B cell (primary cell): ENCODE data around the gene B4GALT5. TPM values are rescaled to one million over a fixed set of nuclear protein-coding genes. Genes with fewer than 3 reads are reported as not detected.

ENCODE experiments used
- ATAC-seq: fragments of 200-7000 bp; cut with Tn5 transposase; one replicate; pipeline ENCODE4 v1.10.0; 2021; ENCODE audit warnings: low read depth, mild to moderate bottlenecking, moderate number of reproducible peaks, moderate library complexity
- CTCF ChIA-PET: fragments of 350-600 bp; sonication (Branson Sonifier 250); formaldehyde crosslinking; loops from one replicate; lab custom pipeline; 2021; ENCODE audit warnings: antibody characterized with exemption, inconsistent platforms; lab: Charles Lee
- POLR2A ChIA-PET: fragments of 350-600 bp; sonication (Branson Sonifier 250); formaldehyde crosslinking; loops from one replicate; lab custom pipeline; 2021; ENCODE audit warnings: antibody characterized with exemption; lab: Charles Lee
- DNase-seq: peaks from one replicate; pipeline ENCODE4 v3.0.0; 2013
- H2AFZ ChIP-seq: 2 replicates; pipeline ENCODE4 v1.6.1; 2012; ENCODE audit warnings: mild to moderate bottlenecking, low read depth, low read length; ENCODE audit not compliant: insufficient read depth, poor library complexity, severe bottlenecking
- H3K27ac ChIP-seq, 2 donors: 1 replicate in 1 of 2; 2 replicates in 1 of 2; pipeline ENCODE4 v1.5.1; 2012 to 2013; ENCODE audit warnings: low read length in 2 of 2, mild to moderate bottlenecking in 2 of 2, moderate library complexity in 1 of 2
- H3K27me3 ChIP-seq, 4 experiments: fragments of 200-600 bp in 1 of 4; sonication (generic) in 1 of 4; replicated peaks in 1 of 4; 1 replicate in 2 of 4; 2 replicates in 2 of 4; pipeline versions ENCODE4 v1.6.1 to v1.7.0; 2013 to 2016; ENCODE audit warnings: low read length in 3 of 4, mild to moderate bottlenecking in 2 of 4, mixed read lengths in 1 of 4, moderate library complexity in 1 of 4; ENCODE audit not compliant: insufficient read depth in 4 of 4, control insufficient read depth in 3 of 4; ENCODE audit errors: control extremely low read depth in 1 of 4
- H3K36me3 ChIP-seq, 2 experiments: replicated peaks in 1 of 2; 1 replicate in 1 of 2; 2 replicates in 1 of 2; pipeline versions ENCODE4 v1.6.1 to v1.7.1; 2013; ENCODE audit warnings: low read length in 1 of 2; ENCODE audit not compliant: insufficient read depth in 2 of 2, control insufficient read depth in 1 of 2; ENCODE audit errors: control extremely low read depth in 1 of 2, extremely low read depth in 1 of 2
- H3K4me1 ChIP-seq, 2 donors: fragments of 200-600 bp in 1 of 2; sonication (generic) in 1 of 2; 1 replicate in 1 of 2; 2 replicates in 1 of 2; pipeline versions ENCODE4 v1.5.1 to v1.6.1; 2013 to 2017; ENCODE audit warnings: low read length in 2 of 2; ENCODE audit not compliant: control insufficient read depth in 2 of 2, insufficient read depth in 2 of 2
- H3K4me2 ChIP-seq: replicated peaks from 2 replicates; pipeline ENCODE3; 2012; ENCODE audit warnings: mild to moderate bottlenecking, low read depth, low read length; ENCODE audit not compliant: poor library complexity, severe bottlenecking
- H3K4me3 ChIP-seq, 5 experiments: fragments of 200-600 bp in 1 of 5; sonication (generic) in 1 of 5; 1 replicate in 3 of 5; 2 replicates in 2 of 5; pipeline versions ENCODE4 v1.5.1 to v1.7.0; 2011 to 2016; ENCODE audit warnings: low read length in 4 of 5, mild to moderate bottlenecking in 4 of 5, low read depth in 2 of 5, control low read depth in 1 of 5, moderate library complexity in 1 of 5; ENCODE audit not compliant: insufficient read depth in 1 of 5; ENCODE audit errors: control extremely low read depth in 1 of 5, extremely low read depth in 1 of 5
- H3K79me2 ChIP-seq: fragments of 200-600 bp; sonication (generic); one replicate; pipeline ENCODE4 v1.6.0; 2016; ENCODE audit warnings: low read length; ENCODE audit not compliant: control insufficient read depth, insufficient read depth
- H3K9ac ChIP-seq: fragments of 200-600 bp; sonication (generic); 2 replicates; pipeline ENCODE4 v1.6.1; 2017; ENCODE audit warnings: mild to moderate bottlenecking, low read length, moderate library complexity
- H3K9me3 ChIP-seq, 3 donors: one replicate each; pipeline versions ENCODE4 v1.6.1 to v1.7.1; 2013; ENCODE audit warnings: low read length in 2 of 3; ENCODE audit not compliant: control insufficient read depth in 2 of 3, insufficient read depth in 1 of 3; ENCODE audit errors: control extremely low read depth in 1 of 3
- H4K20me1 ChIP-seq: 2 replicates; pipeline ENCODE4 v1.6.0; 2012; ENCODE audit warnings: mild to moderate bottlenecking, low read length; ENCODE audit not compliant: insufficient read depth, control insufficient read depth, poor library complexity, severe bottlenecking
- H3K27ac Mint-ChIP-seq: one replicate; pipeline ENCODE4 v1.8.0; 2021; ENCODE audit warnings: mixed read lengths
- H3K27me3 Mint-ChIP-seq: one replicate; pipeline ENCODE4 v1.8.0; 2021; ENCODE audit warnings: mixed read lengths
- H3K4me1 Mint-ChIP-seq: one replicate; pipeline ENCODE4 v1.8.0; 2021; ENCODE audit warnings: mixed read lengths
- H3K4me3 Mint-ChIP-seq: one replicate; pipeline ENCODE4 v1.8.0; 2021; ENCODE audit warnings: mixed read lengths
- H3K9me3 Mint-ChIP-seq: one replicate; pipeline ENCODE4 v1.8.0; 2022; ENCODE audit warnings: mixed read lengths; ENCODE audit not compliant: insufficient read depth
- CTCF ChIP-seq: fragments of 200-600 bp; IDR thresholded peaks from one replicate; pipeline ENCODE4 v1.8.0; 2022; ENCODE audit warnings: antibody characterized with exemption, mild to moderate bottlenecking
- EZH2 ChIP-seq: IDR thresholded peaks from 2 replicates; pipeline ENCODE4 v1.6.1; 2012; ENCODE audit warnings: borderline replicate concordance, low read depth, mild to moderate bottlenecking, moderate library complexity, low read length; ENCODE audit not compliant: insufficient read depth, poor library complexity, severe bottlenecking
- WGBS: methylation state at CpG from one replicate; pipeline ENCODE4 v1.1.5; 2013; ENCODE audit warnings: missing lambda C conversion rate; ENCODE audit not compliant: insufficient coverage; 5-methylcytosine and 5-hydroxymethylcytosine counted together
- intact Hi-C: fragments of 100-400 bp; cut with micrococcal nuclease; formaldehyde crosslinking; loops from one replicate; pipeline ENCODE4 v1.10.0; 2022
- polyA plus RNA-seq: library from polyadenylated mRNA; depleted of rRNA; stranded (reverse); fragments of >200 nt; gene quantifications from 2 replicates; pipeline ENCODE4 v1.2.3, GENCODE V29; 2012
- total RNA-seq, 2 donors: library from RNA; stranded (reverse); fragments of 120-200 nt in 1 of 2; gene quantifications; 1 replicate in 1 of 2; 2 replicates in 1 of 2; pipeline versions ENCODE4 v1.2.3 to v1.2.4, GENCODE V29; 2013 to 2022

The B4GALT5 gene
- total and polyA plus RNA-seq, 2 donors (not counting 1 experiment from before 2014, with no cell fraction given), result 3.4 to 7.3 TPM

- no peak for TF ChIP-seq EZH2
- no peak for TF ChIP-seq CTCF
- no peak overlapping the region for H3K4me2 ChIP-seq
- no peaks in the 10 kb centered on the region for H3K9me3 Mint-ChIP-seq
- H3K27ac ChIP-seq, result no peak overlapping the region
- H3K27me3 Mint-ChIP-seq, result no peaks in the 10 kb centered on the region
- H3K27me3 ChIP-seq, result no peaks in the 10 kb centered on the region
- no peak for DNase-seq
- H3K9ac ChIP-seq, result no peak overlapping the region
- no peak for ATAC-seq
- H3K36me3 ChIP-seq, result no peaks in the 10 kb centered on the region
- H2AFZ ChIP-seq, result no peak overlapping the region
- H4K20me1 ChIP-seq, result peaks cover 19% of the 10 kb centered on the region
- peaks cover 32 to 45% of the 10 kb centered on the region in 2 donors for H3K4me1 ChIP-seq
- no peaks in the 10 kb centered on the region for H3K9me3 ChIP-seq
- no peak overlapping the region for H3K4me3 ChIP-seq
- intact Hi-C loops, result no loop called here
- 81% methylated on average over 3 of the region's 9 CpGs for WGBS
- H3K79me2 ChIP-seq, result peaks cover 78% of the 10 kb centered on the region
- CTCF ChIA-PET, result interaction anchor here (0.6 to 1.5 kb wide), 6 partner anchors 13 to 171 kb away, joined by 3 to 4 read pairs (median 4); no protein-coding TSS in a partner anchor
- H3K4me1 Mint-ChIP-seq, result peaks cover 54% of the 10 kb centered on the region
- POLR2A ChIA-PET, result no interaction called here
- no peak overlapping the region for H3K27ac Mint-ChIP-seq
- H3K4me3 Mint-ChIP-seq, result no peak overlapping the region
Measured at GRCh38 chr20:49675368-49676151, 38.1 kb downstream of the B4GALT5 start.
